ENCODE data around the gene CLDND2. TPM values are rescaled to one million over a fixed set of nuclear protein-coding genes. Genes with fewer than 3 reads are reported as not detected.

CLDND2 gene
- total and polyA plus RNA-seq, 2 experiments from 2014 or later = 7.7 TPM; not detected in 1

GRCh38 chr19:51380379-51380778 lies 11.6 kb upstream of the CLDND2 start (continued):
- TF ChIP-seq ZNF462 (CRISPR knock-in tag; IDR thresholded peaks at IDR 0.05) = no peak
- TF ChIP-seq ETS1 (IDR thresholded peaks at IDR 0.05) = no peak
- TF ChIP-seq CREB1 (CRISPR knock-in tag; IDR thresholded peaks at IDR 0.05; ENCODE audit: low read depth) = no peak
- no peak for TF ChIP-seq EZH2phosphoT487 (IDR thresholded peaks at IDR 0.05; ENCODE audit: unreplicated experiment)

- H3K4me3 Mint-ChIP-seq = no peak overlapping the region
- ATAC-seq = no peak
- Histone ChIP-seq H3K4me2 (no peak overlapping the region), H3K27ac (ENCODE audit: low read depth) (no peak overlapping the region), H3K4me3 (no peak overlapping the region), H3K9me2 (ENCODE audit: insufficient read depth) (0 out of 2 replicates have a peak, but pooled peaks cover 2% of the 10 kb centered on the region), H3K4me1 (ENCODE audit: insufficient read depth) (no peaks in the 10 kb centered on the region), H4K20me1 (replicated peaks; ENCODE audit: insufficient read depth) (no peaks in the 10 kb centered on the region), H3K36me3 (ENCODE audit: insufficient read depth) (peaks cover 5% of the 10 kb centered on the region; the same call in 1 of the 2 replicates), H3K79me2 (replicated peaks; ENCODE audit: insufficient read depth) (no peaks in the 10 kb centered on the region), H2AFZ (no peak overlapping the region), H3F3A (replicated peaks; ENCODE audit: low read depth) (no peaks in the 10 kb centered on the region), H3K27me3 (ENCODE audit: insufficient read depth) (no peaks in the 10 kb centered on the region)
- no peak for DNase-seq (ENCODE audit: low spot score)
- H3K36me3 Mint-ChIP-seq (ENCODE audit: low read depth) = peaks cover 9% of the 10 kb centered on the region; the same call in 2 of the 3 replicates
- peaks cover 24% of the 10 kb centered on the region for H3K9me3 Mint-ChIP-seq
- H3K27ac Mint-ChIP-seq = no peak overlapping the region
- H3K4me1 Mint-ChIP-seq = no peaks in the 10 kb centered on the region
- H3K27me3 Mint-ChIP-seq (ENCODE audit: insufficient read depth, low read depth, poor library complexity) = peaks cover 8% of the 10 kb centered on the region
- no peak for TF ChIP-seq CREB1 (CRISPR knock-in tag; IDR thresholded peaks at IDR 0.05; ENCODE audit: low read depth)
- no peak for TF ChIP-seq ZNF462 (CRISPR knock-in tag; IDR thresholded peaks at IDR 0.05)
- no peak for TF ChIP-seq STAT1 (IDR thresholded peaks at IDR 0.05; ENCODE audit: unreplicated experiment)
- no peak for TF ChIP-seq NANOG (IDR thresholded peaks at IDR 0.05; ENCODE audit: borderline replicate concordance)
- no peak for TF ChIP-seq EZH2phosphoT487 (IDR thresholded peaks at IDR 0.05; ENCODE audit: unreplicated experiment)
- TF ChIP-seq POLR2AphosphoS5 (IDR thresholded peaks at IDR 0.05; ENCODE audit: low read depth) = no peak
Observed at GRCh38 chr19:51377422-51377821, 8.6 kb upstream of the CLDND2 start.

Data from GM23338 (cell line).